Body of pancreas (tissue), 4 donors: ENCODE results near the gene SYT14. TPM values are rescaled to one million over a fixed set of nuclear protein-coding genes. Genes with fewer than 3 reads are reported as not detected.
"Not testable (repeated sequence)": the region's sequence is repeated elsewhere in the genome, so short reads cannot be mapped to it uniquely, and the experiment has no call there.

ENCODE experiments used
- ATAC-seq: fragments of 150-250 bp; one replicate; pipeline ENCODE4 v1.9.1; 2016
- DNase-seq, 4 donors: peaks; one replicate each; pipeline ENCODE4 v3.0.0-alpha.2; 2019
- H3K27ac ChIP-seq, 4 donors: fragments of 200-600 bp; sonication (generic); 1 replicate in 3 of 4; 2 replicates in 1 of 4; pipeline versions ENCODE4 v1.5.1 to v1.6.1; 2016 to 2019; ENCODE audit warnings: mild to moderate bottlenecking in 1 of 4, mixed read lengths in 1 of 4, moderate library complexity in 1 of 4
- H3K27me3 ChIP-seq, 2 donors: fragments of 200-600 bp; sonication (generic); one replicate each; pipeline ENCODE4 v1.6.0; 2016; ENCODE audit warnings: mild to moderate bottlenecking in 1 of 2
- H3K36me3 ChIP-seq, 2 donors: fragments of 200-600 bp; sonication (generic); replicated peaks in 1 of 2; 2 replicates each; pipeline ENCODE4 v1.5.1; 2016; ENCODE audit warnings: low read depth in 2 of 2; ENCODE audit not compliant: insufficient read depth in 1 of 2
- H3K4me1 ChIP-seq: fragments of 200-600 bp; sonication (generic); one replicate; pipeline ENCODE4 v1.6.0; 2016
- H3K4me3 ChIP-seq, 2 donors: fragments of 200-600 bp; sonication (generic); 1 replicate in 1 of 2; 2 replicates in 1 of 2; pipeline ENCODE4 v1.5.1; 2016 to 2019
- H3K9me3 ChIP-seq, 3 donors: fragments of 200-600 bp; sonication (generic); 1 replicate in 2 of 3; 2 replicates in 1 of 3; pipeline ENCODE4 v1.5.1; 2016
- POLR2A ChIP-seq, 3 donors: fragments of 450-650 bp; IDR thresholded peaks; one replicate each; pipeline ENCODE4 v1.6.1; 2016; ENCODE audit warnings: antibody characterized with exemption in 3 of 3, mild to moderate bottlenecking in 2 of 3
- WGBS, 2 donors: methylation state at CpG; one replicate each; pipeline ENCODE4 v1.1.5; 2017; 5-methylcytosine and 5-hydroxymethylcytosine counted together
- intact Hi-C: fragments of 100-400 bp; cut with DNase I; formaldehyde crosslinking; loops from one replicate; pipeline ENCODE4 v1.15.1; 2023
- total RNA-seq, 2 donors: library from RNA; depleted of rRNA; stranded (reverse); fragments of >200 nt; gene quantifications; one replicate each; pipeline ENCODE4 v1.1.0, GENCODE V29; 2016
- TF ChIP-seq, protein P1 (sequence below), 7 experiments: fragments of 450-650 bp in 4 of 7; fragments of 200-600 bp in 3 of 7; sonication (generic) in 3 of 7; IDR thresholded peaks; one replicate each; pipeline ENCODE4 v1.5.1; 2016 to 2019; ENCODE audit warnings: antibody characterized with exemption in 7 of 7

SYT14 gene
- total RNA-seq, 2 donors from 2014 or later: 0.78 TPM; not detected in 1

DNA sequence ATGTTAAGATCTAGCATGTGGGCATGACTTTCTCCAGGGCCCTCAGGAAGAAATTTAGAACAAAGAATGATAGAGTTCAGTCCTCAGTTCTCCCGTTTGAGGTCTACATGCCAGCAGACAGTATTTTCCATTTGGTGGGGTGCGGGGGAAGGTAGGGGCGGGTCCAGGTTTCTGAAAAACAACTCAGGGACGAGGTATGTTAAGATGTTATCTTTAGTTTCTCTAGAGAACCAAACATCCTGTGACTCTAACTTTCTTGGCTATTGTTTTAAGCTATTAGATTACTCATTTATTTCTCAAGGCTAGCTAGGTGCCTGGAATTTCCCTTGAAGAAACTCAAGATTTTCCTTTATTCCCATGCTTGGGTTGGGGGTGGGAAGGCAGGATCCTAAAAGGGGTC, 42.3 kb upstream of the SYT14 start:
- no peaks in the 10 kb centered on the region for H3K4me1 ChIP-seq
- intact Hi-C loops: no loop called here
- WGBS, 2 donors: 42% methylated on average over 4 of the region's 4 CpGs
- H3K36me3 ChIP-seq: no peaks in the 10 kb centered on the region
- ATAC-seq: no peak
- no peaks in the 10 kb centered on the region for H3K9me3 ChIP-seq
- DNase-seq: no peak
- H3K27ac ChIP-seq: no peak overlapping the region
- no peak overlapping the region for H3K4me3 ChIP-seq
- no peaks in the 10 kb centered on the region for H3K27me3 ChIP-seq
- TF ChIP-seq, protein P1, sequence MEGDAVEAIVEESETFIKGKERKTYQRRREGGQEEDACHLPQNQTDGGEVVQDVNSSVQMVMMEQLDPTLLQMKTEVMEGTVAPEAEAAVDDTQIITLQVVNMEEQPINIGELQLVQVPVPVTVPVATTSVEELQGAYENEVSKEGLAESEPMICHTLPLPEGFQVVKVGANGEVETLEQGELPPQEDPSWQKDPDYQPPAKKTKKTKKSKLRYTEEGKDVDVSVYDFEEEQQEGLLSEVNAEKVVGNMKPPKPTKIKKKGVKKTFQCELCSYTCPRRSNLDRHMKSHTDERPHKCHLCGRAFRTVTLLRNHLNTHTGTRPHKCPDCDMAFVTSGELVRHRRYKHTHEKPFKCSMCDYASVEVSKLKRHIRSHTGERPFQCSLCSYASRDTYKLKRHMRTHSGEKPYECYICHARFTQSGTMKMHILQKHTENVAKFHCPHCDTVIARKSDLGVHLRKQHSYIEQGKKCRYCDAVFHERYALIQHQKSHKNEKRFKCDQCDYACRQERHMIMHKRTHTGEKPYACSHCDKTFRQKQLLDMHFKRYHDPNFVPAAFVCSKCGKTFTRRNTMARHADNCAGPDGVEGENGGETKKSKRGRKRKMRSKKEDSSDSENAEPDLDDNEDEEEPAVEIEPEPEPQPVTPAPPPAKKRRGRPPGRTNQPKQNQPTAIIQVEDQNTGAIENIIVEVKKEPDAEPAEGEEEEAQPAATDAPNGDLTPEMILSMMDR (IDR thresholded peaks at IDR 0.05): no peak
- no peak for TF ChIP-seq POLR2A (IDR thresholded peaks at IDR 0.05)

DNA sequence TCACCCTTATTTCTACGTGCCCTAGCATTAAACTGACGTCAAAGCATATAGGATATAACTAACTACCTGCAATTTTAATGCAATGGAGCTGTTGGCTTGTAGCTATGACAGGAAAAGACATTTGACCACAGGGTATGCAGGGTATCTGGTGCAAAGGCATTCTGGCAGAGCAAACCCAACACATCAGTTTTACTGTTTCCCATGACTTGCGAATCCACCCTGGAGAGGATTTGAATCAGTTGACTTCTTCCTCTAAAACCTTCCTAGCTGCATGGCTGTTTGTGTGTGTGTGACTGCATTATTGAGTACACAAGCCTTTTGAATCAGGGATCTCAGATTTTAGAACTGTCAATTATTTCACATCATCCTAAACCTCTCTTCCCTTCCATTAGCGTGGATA, 41.7 kb upstream of the SYT14 start:
- ATAC-seq (no peak), DNase-seq (no peak)
- no peaks in the 10 kb centered on the region for H3K9me3 ChIP-seq
- 81 to 82% methylated on average over 4 of the region's 4 CpGs for WGBS, 2 donors
- H3K36me3 ChIP-seq: no peaks in the 10 kb centered on the region
- H3K4me1 ChIP-seq: no peaks in the 10 kb centered on the region
- H3K27ac ChIP-seq: no peak overlapping the region
- intact Hi-C loops: no loop called here
- TF ChIP-seq POLR2A (IDR thresholded peaks at IDR 0.05): no peak
- TF ChIP-seq, protein P1 (IDR thresholded peaks at IDR 0.05): no peak
- H3K27me3 ChIP-seq: no peaks in the 10 kb centered on the region
- H3K4me3 ChIP-seq: no peak overlapping the region

DNA sequence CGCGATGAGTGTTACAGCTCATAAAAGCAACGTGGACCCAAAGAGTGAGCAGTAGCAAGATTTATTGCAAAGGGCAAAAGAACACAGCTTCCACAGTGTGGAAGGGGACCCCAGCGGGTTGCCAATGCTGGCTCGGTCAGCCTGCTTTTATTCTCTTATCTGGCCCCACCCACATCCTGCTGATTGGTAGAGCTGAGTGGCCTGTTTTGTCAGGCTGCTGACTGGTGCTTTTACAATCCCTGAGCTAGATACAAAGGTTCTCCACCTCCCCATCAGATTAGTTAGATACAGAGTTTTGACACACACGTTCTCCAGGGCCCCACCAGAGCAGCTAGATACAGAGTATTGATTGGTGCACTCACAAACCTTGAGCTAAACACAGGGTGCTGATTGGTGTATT, 39.7 kb upstream of the SYT14 start:
- 68 to 80% methylated on average over 6 of the region's 6 CpGs for WGBS, 2 donors
- intact Hi-C loops: not testable (repeated sequence)

DNA sequence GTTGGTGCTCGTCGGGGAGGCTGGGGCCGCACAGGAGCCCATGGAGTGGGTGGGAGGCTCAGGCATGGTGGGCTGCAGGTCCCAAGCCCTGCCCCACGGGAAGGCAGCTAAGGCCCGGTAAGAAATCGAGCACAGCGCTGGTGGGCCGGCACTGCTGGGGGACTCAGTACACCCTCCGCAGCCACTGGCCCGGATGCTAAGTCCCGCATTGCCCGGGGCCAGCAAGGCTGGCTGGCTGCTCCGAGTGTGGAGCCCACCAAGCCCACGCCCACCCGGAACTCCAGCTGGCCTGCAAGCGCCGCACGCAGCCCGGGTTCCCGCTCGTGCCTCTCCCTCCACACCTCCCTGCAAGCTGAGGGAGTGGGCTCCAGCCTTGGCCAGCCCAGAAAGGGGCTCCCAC, 39.2 kb upstream of the SYT14 start:
- H3K4me1 ChIP-seq, DNase-seq, H3K4me3 ChIP-seq, H3K27me3 ChIP-seq, H3K9me3 ChIP-seq, H3K27ac ChIP-seq, ATAC-seq, H3K36me3 ChIP-seq, intact Hi-C loops: not testable (repeated sequence)
- WGBS, 2 donors: 91% methylated on average over 11 of the region's 21 CpGs; no CpG with 5 or more reads in 1 of the 2 donors

More for the DNA sequence above, 39.7 kb upstream of the SYT14 start:
- H3K4me1 ChIP-seq, H3K4me3 ChIP-seq, H3K36me3 ChIP-seq, DNase-seq, H3K27ac ChIP-seq, H3K27me3 ChIP-seq, H3K9me3 ChIP-seq, ATAC-seq: not testable (repeated sequence)

DNA sequence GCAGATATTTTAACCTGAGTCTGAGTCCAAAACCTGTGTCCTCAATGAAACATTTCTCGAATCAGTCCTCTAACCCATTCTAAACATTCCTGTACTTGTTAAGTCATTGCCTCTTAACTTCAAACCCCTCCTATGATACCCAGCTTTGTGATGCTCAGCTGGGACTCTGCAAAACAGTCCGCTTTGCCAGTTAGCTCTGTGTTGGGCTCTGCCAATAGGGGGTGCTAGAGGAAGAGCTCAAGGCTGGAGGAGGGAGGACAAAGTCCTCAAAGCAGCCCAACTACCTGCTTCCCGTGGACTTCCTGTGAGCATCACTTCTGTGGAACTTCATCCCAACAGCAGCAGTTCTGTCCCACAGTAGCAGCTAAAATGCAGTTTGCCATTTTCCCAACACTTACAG, 38.1 kb upstream of the SYT14 start:
- H3K9me3 ChIP-seq: no peaks in the 10 kb centered on the region
- H3K36me3 ChIP-seq: no peaks in the 10 kb centered on the region

DNA sequence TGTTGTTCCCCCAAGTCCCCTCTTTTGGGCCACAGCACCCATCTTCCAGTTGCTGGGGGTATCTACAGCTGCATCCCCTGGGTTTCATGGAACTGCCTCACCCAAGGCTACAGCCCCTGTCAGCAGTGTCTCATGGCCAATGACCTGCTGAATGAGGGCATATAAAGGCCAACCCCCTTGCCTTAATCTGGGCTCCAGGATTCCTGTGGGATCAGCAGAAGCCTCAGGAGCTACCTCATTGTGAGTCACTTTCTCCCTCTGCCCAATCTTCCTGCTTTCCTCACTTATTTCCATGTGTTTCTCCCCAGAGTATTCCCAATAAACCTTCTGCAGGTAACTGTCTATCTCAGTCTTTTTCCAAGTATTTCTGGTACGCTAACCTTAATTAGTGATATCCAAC, 37.3 kb upstream of the SYT14 start:
- TF ChIP-seq, protein P1 (IDR thresholded peaks at IDR 0.05): no peak
- no peak for TF ChIP-seq POLR2A (IDR thresholded peaks at IDR 0.05)
- Histone ChIP-seq H3K9me3 (no peaks in the 10 kb centered on the region), H3K27me3 (no peaks in the 10 kb centered on the region), H3K4me1 (no peaks in the 10 kb centered on the region), H3K36me3 (no peaks in the 10 kb centered on the region), H3K4me3 (no peak overlapping the region), H3K27ac (no peak overlapping the region)
- ATAC-seq: no peak
- 96 to 97% methylated on average over 1 of the region's 1 CpG for WGBS, 2 donors
- intact Hi-C loops: no loop called here
- DNase-seq: no peak

More for the DNA sequence above, 38.1 kb upstream of the SYT14 start:
- DNase-seq (no peak), ATAC-seq (no peak)
- TF ChIP-seq, protein P1 (IDR thresholded peaks at IDR 0.05): no peak
- TF ChIP-seq POLR2A (IDR thresholded peaks at IDR 0.05): no peak
- 25 to 44% methylated on average over 3 of the region's 3 CpGs for WGBS, 2 donors
- H3K27me3 ChIP-seq: no peaks in the 10 kb centered on the region
- intact Hi-C loops: no loop called here
- no peaks in the 10 kb centered on the region for H3K4me1 ChIP-seq
- no peak overlapping the region for H3K27ac ChIP-seq
- no peak overlapping the region for H3K4me3 ChIP-seq
